ENCODE results near the gene CNRIP1.

Gene CNRIP1

GRCh38 chr2:68251855-68252399 is 67.8 kb downstream of the CNRIP1 start:
- peak in 1 of 2 donors; percentile 10 for DNase-seq (ENCODE audit: low read depth in 2 of 2, low spot score in 1 of 2)

GRCh38 chr2:68251187-68251854 is 68.4 kb downstream of the CNRIP1 start:
- peak; percentile 26 to 53 for DNase-seq (ENCODE audit: low read depth in 2 of 2, low spot score in 1 of 2)

- DNase-seq (ENCODE audit: low read depth in 2 of 2, low spot score in 1 of 2) = no peak
Measured at GRCh38 chr2:68250652-68251186, 69.0 kb downstream of the CNRIP1 start.

- DNase-seq (ENCODE audit: low read depth in 2 of 2, low spot score in 1 of 2) = no peak
Measured at GRCh38 chr2:68250196-68250595, 69.6 kb downstream of the CNRIP1 start.

- DNase-seq (ENCODE audit: low read depth in 2 of 2, low spot score in 1 of 2) = no peak
Measured at GRCh38 chr2:68248806-68249205, 70.9 kb downstream of the CNRIP1 start.

GRCh38 chr2:68248361-68248760 is 71.4 kb downstream of the CNRIP1 start:
- DNase-seq (ENCODE audit: low read depth in 2 of 2, low spot score in 1 of 2) = no peak

- DNase-seq (ENCODE audit: low read depth in 2 of 2, low spot score in 1 of 2) = no peak
Measured at GRCh38 chr2:68246396-68246795, 73.4 kb downstream of the CNRIP1 start.

- no peak for DNase-seq (ENCODE audit: low read depth in 2 of 2, low spot score in 1 of 2)
Measured at GRCh38 chr2:68245672-68246071, 74.1 kb downstream of the CNRIP1 start.

GRCh38 chr2:68245066-68245465 is 74.7 kb downstream of the CNRIP1 start:
- DNase-seq (ENCODE audit: low read depth in 2 of 2, low spot score in 1 of 2) = no peak

- no peak for DNase-seq (ENCODE audit: low read depth in 2 of 2, low spot score in 1 of 2)
Measured at GRCh38 chr2:68244456-68244855, 75.3 kb downstream of the CNRIP1 start.
